Measurements from ENCODE around the gene ACAP3. TPM values are rescaled to one million over a fixed set of nuclear protein-coding genes. Genes with fewer than 3 reads are reported as not detected.

The ACAP3 gene
- total and polyA plus RNA-seq, 10 of the 15 experiments (the other 5 are each of a cell fraction or from before 2014, with no cell fraction given), result 0.05 to 34.2 (median 7.1) TPM

- Histone ChIP-seq H3K9me3 (replicated peaks; ENCODE audit: control insufficient read depth, insufficient read depth, low read length) (no peaks in the 10 kb centered on the region), H3K27me3 (replicated peaks in 1 of 2; ENCODE audit: control insufficient read depth in 2 of 2, insufficient read depth in 2 of 2, low read length in 1 of 2) (no peaks in the 10 kb centered on the region), H3K36me3 (ENCODE audit: control insufficient read depth in 2 of 2, insufficient read depth in 2 of 2, low read length in 1 of 2) (peaks cover 19 to 23% of the 10 kb centered on the region in 2 experiments), H3K4me1 (ENCODE audit: control insufficient read depth, insufficient read depth, low read length) (no peaks in the 10 kb centered on the region), H3K27ac (ENCODE audit: control insufficient read depth, insufficient read depth) (no peak overlapping the region), H2AFZ (ENCODE audit: control insufficient read depth, low read depth, low read length) (no peak overlapping the region), H3K9ac (ENCODE audit: control insufficient read depth, insufficient read depth, low read length) (no peak overlapping the region), H4K20me1 (ENCODE audit: control insufficient read depth, insufficient read depth) (no peaks in the 10 kb centered on the region), H3K79me2 (ENCODE audit: control insufficient read depth, insufficient read depth, low read length) (no peaks in the 10 kb centered on the region; the same call in 1 of the 2 replicates), H3K4me2 (ENCODE audit: control insufficient read depth, insufficient read depth) (no peak overlapping the region), H3K4me3 (no peak overlapping the region)
- ChIA-PET SMC1A (ENCODE audit: uncharacterized antibody, unreplicated experiment) (no interaction called here), RAD21 (ENCODE audit: unreplicated experiment) (no interaction called here), POLR2A (no interaction called here), CTCF (no interaction called here)
- in situ Hi-C loops (cut with MboI) (no loop called here), intact Hi-C loops (cut with micrococcal nuclease; ENCODE audit: unreplicated experiment) (no loop called here)
- FAIRE-seq, result no peak
- no peak for ATAC-seq
- BruUV-seq (replicated peaks), result no TSS peak
- 97% methylated on average over 8 of the region's 8 CpGs for WGBS (ENCODE audit: insufficient coverage, insufficient replicate concordance, low lambda C conversion rate, missing lambda C conversion rate)
- TF ChIP-seq IRF4 (IDR thresholded peaks at IDR 0.05; ENCODE audit: low read depth, low read length) (no peak), RAD21 (IDR thresholded peaks at IDR 0.05; ENCODE audit: insufficient read depth, low read depth, low read length) (no peak), ZNF687 (IDR thresholded peaks at IDR 0.05) (no peak), BCLAF1 (IDR thresholded peaks at IDR 0.05) (no peak), EZH2 (IDR thresholded peaks at IDR 0.05; ENCODE audit: borderline replicate concordance, control insufficient read depth, low read depth, low read length) (no peak), POLR2A (IDR thresholded peaks at IDR 0.05; ENCODE audit: low read depth, low read length) (no peak), ZBED1 (IDR thresholded peaks at IDR 0.05; ENCODE audit: borderline replicate concordance) (no peak), SUZ12 (IDR thresholded peaks at IDR 0.05; ENCODE audit: unreplicated experiment) (no peak), SMARCA5 (IDR thresholded peaks at IDR 0.05) (no peak), POLR2AphosphoS5 (IDR thresholded peaks at IDR 0.05; ENCODE audit: low read length) (no peak), RUNX3 (IDR thresholded peaks at IDR 0.05; ENCODE audit: low read length) (no peak), TARDBP (IDR thresholded peaks at IDR 0.05; ENCODE audit: borderline replicate concordance) (no peak), ZNF592 (IDR thresholded peaks at IDR 0.05) (no peak), CHD2 (IDR thresholded peaks at IDR 0.05; ENCODE audit: borderline replicate concordance, low read depth, low read length) (no peak)
- DNase-seq (ENCODE audit: low read depth, low spot score), result no peak
Measured at GRCh38 chr1:1262758-1263157, 45.0 kb downstream of the ACAP3 start.
